T-cell (primary cell): ENCODE measurements around the gene ZNF680. TPM values are rescaled to one million over a fixed set of nuclear protein-coding genes. Genes with fewer than 3 reads are reported as not detected.
"Not testable (repeated sequence)": the region's sequence is repeated elsewhere in the genome, so short reads cannot be mapped to it uniquely, and the experiment has no call there.

ENCODE experiments used
- ATAC-seq, 4 experiments: fragments of 200-7000 bp in 3 of 4; fragments of 150-1000 bp in 1 of 4; cut with Tn5 transposase; replicated peaks in 1 of 4; 1 replicate in 3 of 4; 2 replicates in 1 of 4; pipeline ENCODE4 v1.10.0; 2021; ENCODE audit warnings: moderate library complexity in 3 of 4, mild to moderate bottlenecking in 2 of 4, moderate number of reproducible peaks in 1 of 4
- CTCF ChIA-PET, 2 donors: fragments of 300-600 bp; sonication (Branson Sonifier 250); formaldehyde crosslinking; loops; one replicate each; lab custom pipeline; 2022; ENCODE audit warnings: antibody characterized with exemption in 2 of 2; lab: Charles Lee
- POLR2A ChIA-PET, 2 donors: fragments of 300-600 bp; sonication (Branson Sonifier 250); formaldehyde crosslinking; loops; one replicate each; lab custom pipeline; 2022; ENCODE audit warnings: antibody characterized with exemption in 2 of 2; lab: Charles Lee
- DNase-seq, 35 experiments: peaks; one replicate each; pipeline versions ENCODE4 v3.0.0 to v3.0.0-alpha.2; 2013 to 2023
- H3K27ac ChIP-seq: one replicate; pipeline ENCODE4 v1.5.1; 2013; ENCODE audit warnings: low read length
- H3K27me3 ChIP-seq, 2 experiments: replicated peaks in 1 of 2; 1 replicate in 1 of 2; 2 replicates in 1 of 2; pipeline versions ENCODE4 v1.6.1 to v1.7.0; 2013; ENCODE audit warnings: low read length in 1 of 2, mixed read lengths in 1 of 2; ENCODE audit not compliant: control insufficient read depth in 2 of 2, insufficient read depth in 2 of 2; ENCODE audit errors: extremely low read depth in 1 of 2
- H3K36me3 ChIP-seq, 2 donors: 1 replicate in 1 of 2; 2 replicates in 1 of 2; pipeline versions ENCODE4 v1.6.1 to v1.7.0; 2013; ENCODE audit warnings: low read length in 1 of 2; ENCODE audit not compliant: control insufficient read depth in 2 of 2, insufficient read depth in 1 of 2; ENCODE audit errors: extremely low read depth in 1 of 2
- H3K4me1 ChIP-seq, 2 experiments: 1 replicate in 1 of 2; 2 replicates in 1 of 2; pipeline versions ENCODE4 v1.6.1 to v1.7.0; 2013; ENCODE audit warnings: low read length in 2 of 2, mixed read lengths in 1 of 2; ENCODE audit not compliant: insufficient read depth in 2 of 2, control insufficient read depth in 1 of 2; ENCODE audit errors: extremely low read depth in 1 of 2
- H3K4me3 ChIP-seq, 2 donors: 1 replicate in 1 of 2; 2 replicates in 1 of 2; pipeline versions ENCODE4 v1.5.1 to v1.7.0; 2013; ENCODE audit warnings: mild to moderate bottlenecking in 2 of 2, low read length in 1 of 2, moderate library complexity in 1 of 2; ENCODE audit not compliant: control insufficient read depth in 1 of 2; ENCODE audit errors: extremely low read depth in 1 of 2
- H3K9me3 ChIP-seq: 2 replicates; pipeline ENCODE4 v1.7.0; 2013
- H3K27ac Mint-ChIP-seq, 2 donors: one replicate each; pipeline ENCODE4 v1.8.0; 2020 to 2021; ENCODE audit warnings: mild to moderate bottlenecking in 2 of 2, mixed read lengths in 2 of 2
- H3K27me3 Mint-ChIP-seq, 2 donors: one replicate each; pipeline ENCODE4 v1.8.0; 2021 to 2022; ENCODE audit warnings: mixed read lengths in 2 of 2
- H3K36me3 Mint-ChIP-seq: one replicate; pipeline ENCODE4 v1.8.0; 2021; ENCODE audit warnings: mixed read lengths
- H3K4me1 Mint-ChIP-seq, 3 donors: one replicate each; pipeline ENCODE4 v1.8.0; 2020 to 2022; ENCODE audit warnings: mixed read lengths in 3 of 3, mild to moderate bottlenecking in 1 of 3
- H3K4me3 Mint-ChIP-seq, 3 donors: one replicate each; pipeline ENCODE4 v1.8.0; 2020 to 2022; ENCODE audit warnings: mild to moderate bottlenecking in 3 of 3, mixed read lengths in 3 of 3, moderate library complexity in 3 of 3
- H3K9me3 Mint-ChIP-seq, 3 donors: one replicate each; pipeline ENCODE4 v1.8.0; 2020 to 2022; ENCODE audit warnings: mixed read lengths in 3 of 3
- WGBS: methylation state at CpG from one replicate; pipeline ENCODE4 v1.1.5; 2013; ENCODE audit warnings: missing lambda C conversion rate; ENCODE audit not compliant: insufficient coverage; 5-methylcytosine and 5-hydroxymethylcytosine counted together
- total RNA-seq, 35 experiments: library from RNA in 6 of 35; stranded (reverse) in 6 of 35; fragments of 120-200 nt in 1 of 35; gene quantifications; one replicate each; pipeline versions ENCODE4 v1.2.1 to v1.2.4 and lab custom pipeline; 2013 to 2026

The ZNF680 gene
- total RNA-seq, 5 donors from 2014 or later (not counting 1 experiment from before 2014, with no cell fraction given): 9.7 to 16.0 (median 15.0) TPM

DNA sequence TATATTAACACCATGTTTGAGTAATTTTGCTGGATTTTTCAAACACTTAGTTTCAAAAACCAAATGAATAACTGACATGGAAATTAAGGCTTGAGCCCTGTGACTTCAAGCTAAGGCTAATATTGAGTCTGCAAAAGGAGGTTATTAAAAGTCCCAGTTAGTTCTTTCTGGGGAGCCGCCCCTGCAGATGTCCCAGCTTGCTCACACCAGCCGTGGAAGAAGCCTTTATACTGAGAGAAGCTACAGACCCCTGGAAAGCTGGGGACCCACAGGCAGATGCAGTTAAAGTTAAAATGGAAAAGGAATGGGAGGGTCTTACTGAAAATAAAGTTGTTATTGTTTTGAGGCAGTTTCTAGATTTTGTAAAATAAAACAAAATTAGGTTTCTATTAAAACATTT, 18.5 kb upstream of the ZNF680 start:
- Mint-ChIP-seq H3K4me3 (no peak overlapping the region), H3K27ac (no peak overlapping the region), H3K4me1 (no peaks in the 10 kb centered on the region), H3K27me3 (peaks cover 0 to 5% of the 10 kb centered on the region in 2 donors), H3K36me3 (no peaks in the 10 kb centered on the region), H3K9me3 (no peaks in the 10 kb centered on the region)
- H3K36me3 ChIP-seq: no peaks in the 10 kb centered on the region
- ATAC-seq (no peak), DNase-seq (no peak)
- WGBS: 85% methylated on average over 2 of the region's 2 CpGs
- H3K4me3 ChIP-seq: no peak overlapping the region
- no peak overlapping the region for H3K27ac ChIP-seq
- H3K27me3 ChIP-seq: peaks cover 0 to 2% of the 10 kb centered on the region in 2 experiments
- no peaks in the 10 kb centered on the region for H3K4me1 ChIP-seq
- H3K9me3 ChIP-seq: no peaks in the 10 kb centered on the region
- ChIA-PET CTCF (no interaction called here), POLR2A (interaction anchor here in 1 of 2 donors (0.7 kb wide), 1 partner anchor 1659 kb away, joined by 3 read pairs; no protein-coding TSS in a partner anchor)

DNA sequence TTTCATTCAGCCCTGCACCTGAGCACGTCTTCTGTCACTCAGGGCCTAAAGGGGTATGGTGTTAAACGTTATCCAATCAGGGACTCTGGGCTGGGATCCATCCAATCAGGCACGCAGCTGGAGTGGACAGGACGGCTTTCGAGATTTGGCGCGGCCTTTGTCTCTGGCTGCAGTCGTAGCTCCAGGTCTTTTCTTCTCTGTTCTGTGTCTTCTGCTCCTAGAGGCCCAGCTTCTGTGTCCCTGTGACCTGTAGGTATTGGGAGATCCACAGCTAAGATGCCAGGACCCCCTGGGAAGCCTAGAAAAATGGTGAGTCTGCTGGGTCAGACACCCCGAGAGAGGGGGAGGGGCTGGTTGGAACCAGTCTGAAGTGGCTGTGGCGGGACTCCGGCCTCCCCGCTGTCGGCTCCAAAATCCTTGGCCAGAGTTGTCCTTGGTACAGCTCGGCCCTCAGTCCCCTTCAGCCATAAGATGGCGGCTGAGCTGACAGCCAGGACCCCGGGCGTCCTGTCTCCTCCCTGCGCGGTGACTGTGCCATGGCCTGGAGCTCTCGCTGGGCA, 11.7 kb upstream of the ZNF680 start:
- Histone ChIP-seq H3K27me3 (peaks cover 0 to 24% of the 10 kb centered on the region in 2 experiments), H3K36me3 (no peaks in the 10 kb centered on the region), H3K9me3 (no peaks in the 10 kb centered on the region), H3K4me3 (peak overlapping the region in 1 of 2 donors; percentile 32), H3K4me1 (peaks cover 0 to 6% of the 10 kb centered on the region in 2 experiments), H3K27ac (no peak overlapping the region)
- no peak overlapping the region for H3K27ac Mint-ChIP-seq
- 49% methylated on average over 17 of the region's 20 CpGs for WGBS
- no peaks in the 10 kb centered on the region for H3K9me3 Mint-ChIP-seq
- H3K36me3 Mint-ChIP-seq: no peaks in the 10 kb centered on the region
- ChIA-PET CTCF (interaction anchor here (0.6 to 0.7 kb wide), 2 partner anchors 20 to 228 kb away, joined by 3 to 9 read pairs; no protein-coding TSS in a partner anchor), POLR2A (interaction anchor here in 1 of 2 donors (0.6 kb wide), 1 partner anchor 21 kb away, joined by 15 read pairs; no protein-coding TSS in a partner anchor)
- H3K4me1 Mint-ChIP-seq: peaks cover 6 to 7% (median 7%) of the 10 kb centered on the region in 3 donors
- peaks cover 5 to 22% of the 10 kb centered on the region in 2 donors for H3K27me3 Mint-ChIP-seq
- ATAC-seq (no peak), DNase-seq (no peak)
- H3K4me3 Mint-ChIP-seq: peak overlapping the region in 2 of 3 donors; percentile 39 to 54

DNA sequence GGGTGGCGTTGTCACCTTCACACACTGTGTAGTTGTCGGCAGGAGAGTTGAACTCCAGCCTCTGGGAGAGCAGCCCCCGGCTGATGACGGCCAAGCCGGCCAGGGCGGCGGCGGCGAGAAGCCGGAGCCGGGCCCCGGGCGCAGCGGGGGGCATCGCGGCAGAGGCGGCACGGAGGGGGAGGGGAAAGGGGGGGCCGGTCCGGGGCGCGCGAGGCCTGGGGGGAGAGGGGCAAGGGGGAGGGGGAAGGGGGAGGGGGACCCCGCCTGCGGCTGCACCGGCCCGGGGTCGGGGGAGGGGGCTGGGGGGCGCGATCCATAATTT, 7.4 kb upstream of the ZNF680 start:
- peaks cover 0 to 14% of the 10 kb centered on the region in 2 experiments for H3K4me1 ChIP-seq
- H3K27ac ChIP-seq, ATAC-seq, H3K36me3 Mint-ChIP-seq, H3K9me3 Mint-ChIP-seq, H3K36me3 ChIP-seq, DNase-seq, H3K9me3 ChIP-seq: not testable (repeated sequence)
- Mint-ChIP-seq H3K4me3 (peak overlapping the region; percentile 88 to 97 (median 89)), H3K27me3 (peaks cover 5 to 21% of the 10 kb centered on the region in 2 donors), H3K27ac (peak overlapping the region; percentile 65 to 85), H3K4me1 (peaks cover 11 to 16% (median 12%) of the 10 kb centered on the region in 3 donors)
- no CpG with 5 or more reads among the region's 30 CpGs for WGBS
- POLR2A ChIA-PET: interaction anchor here in 1 of 2 donors (0.6 kb wide), 1 partner anchor 18 kb away, joined by 7 read pairs; no protein-coding TSS in a partner anchor
- peaks cover 0 to 28% of the 10 kb centered on the region in 2 experiments for H3K27me3 ChIP-seq
- CTCF ChIA-PET: interaction anchor here in 1 of 2 donors (0.6 kb wide), 1 partner anchor 17 kb away, joined by 5 read pairs; no protein-coding TSS in a partner anchor
- peak overlapping the region; percentile 59 to 83 for H3K4me3 ChIP-seq

DNA sequence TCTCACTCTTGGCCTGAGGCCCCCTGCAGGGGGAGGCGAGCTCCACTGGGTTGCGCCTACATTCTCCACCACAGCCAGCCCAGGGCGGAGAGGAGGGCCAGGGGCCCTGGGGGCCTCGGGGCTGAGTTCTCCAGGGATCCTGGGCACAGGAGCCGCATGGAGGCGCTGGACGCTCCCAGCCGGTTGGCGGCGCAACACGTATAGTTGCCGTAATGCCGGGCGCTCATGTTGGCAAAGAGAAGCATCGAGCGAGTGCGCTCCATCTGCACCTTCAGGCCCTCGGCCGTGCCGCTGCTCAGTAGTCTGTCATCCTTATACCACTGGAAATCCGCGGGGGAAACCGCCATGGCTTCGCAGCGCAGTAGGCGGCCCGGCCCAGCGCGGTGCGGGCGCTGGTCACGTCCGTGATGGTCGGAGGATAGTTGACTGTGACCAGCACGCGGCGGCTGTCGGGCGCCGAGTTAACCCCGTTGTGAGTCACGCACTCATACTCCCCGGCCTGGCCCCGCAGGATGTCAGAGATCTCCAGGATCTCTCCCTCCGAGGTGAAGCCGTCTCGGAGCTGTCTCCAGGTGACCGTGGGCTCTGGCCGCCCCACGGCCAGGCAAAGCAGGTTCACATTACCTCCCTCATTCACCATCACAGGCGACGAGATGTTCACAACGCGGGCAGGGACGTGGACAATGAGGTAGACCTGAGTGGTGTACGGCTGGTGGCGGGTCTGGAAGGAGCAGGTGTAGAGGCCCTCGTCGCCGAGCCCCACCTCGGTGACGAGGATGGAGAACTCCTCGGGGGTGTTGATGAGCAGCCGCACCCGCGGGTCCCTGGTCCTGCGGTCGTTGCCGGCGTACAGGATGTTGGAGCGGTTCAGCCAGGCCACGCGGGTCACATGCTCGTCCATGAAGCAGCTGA, 6.8 kb upstream of the ZNF680 start:
- peaks cover 0 to 22% of the 10 kb centered on the region in 2 experiments for H3K27me3 ChIP-seq
- 7% methylated on average over 64 of the region's 74 CpGs for WGBS
- not testable (repeated sequence) for H3K27ac ChIP-seq, H3K9me3 ChIP-seq, H3K9me3 Mint-ChIP-seq, H3K36me3 Mint-ChIP-seq, H3K36me3 ChIP-seq
- peak in 34 of 35 experiments; percentile 9 to 56 (median 37) for DNase-seq
- peak overlapping the region; percentile 59 to 83 for H3K4me3 ChIP-seq
- peaks cover 0 to 14% of the 10 kb centered on the region in 2 experiments for H3K4me1 ChIP-seq
- Mint-ChIP-seq H3K4me1 (peaks cover 11 to 18% (median 12%) of the 10 kb centered on the region in 3 donors), H3K4me3 (peak overlapping the region; percentile 88 to 97 (median 89)), H3K27ac (peak overlapping the region; percentile 65 to 85), H3K27me3 (peaks cover 5 to 18% of the 10 kb centered on the region in 2 donors)
- ChIA-PET CTCF (interaction anchor here in 1 of 2 donors (0.6 kb wide), 1 partner anchor 17 kb away, joined by 5 read pairs; no protein-coding TSS in a partner anchor), POLR2A (interaction anchor here in 1 of 2 donors (0.6 kb wide), 1 partner anchor 17 kb away, joined by 7 read pairs; no protein-coding TSS in a partner anchor)
- peak; percentile 66 to 75 (median 70) for ATAC-seq

DNA sequence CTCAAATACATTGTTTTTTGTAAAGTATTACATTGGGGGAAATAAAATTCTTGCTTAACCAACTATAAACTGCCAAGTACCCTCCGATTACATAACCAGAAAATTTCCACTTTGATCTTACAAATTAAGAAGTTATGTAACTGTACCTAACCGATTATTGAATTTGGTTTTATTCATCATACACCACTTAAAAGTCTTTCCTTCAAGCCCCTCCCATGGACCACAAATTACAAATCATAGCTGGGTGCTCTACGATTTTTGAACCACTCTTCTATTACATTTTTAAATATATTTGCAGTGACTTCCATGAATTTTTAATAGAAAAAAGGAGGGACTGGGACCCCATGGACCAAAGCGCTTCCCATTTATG, 630 bp downstream of the ZNF680 start:
- CTCF ChIA-PET: interaction anchor here in 1 of 2 donors (0.9 to 1.3 kb wide), 3 partner anchors 9 to 248 kb away, joined by 3 to 6 read pairs (median 4); partner anchors contain the start of genes ZNF138 and ZNF736
- Mint-ChIP-seq H3K4me1 (peaks cover 37 to 42% (median 37%) of the 10 kb centered on the region in 3 donors), H3K27me3 (no peaks in the 10 kb centered on the region), H3K9me3 (no peaks in the 10 kb centered on the region), H3K4me3 (peak overlapping the region; percentile 99 to 100 (median 100)), H3K27ac (peak overlapping the region; percentile 91 to 97), H3K36me3 (peaks cover 20% of the 10 kb centered on the region)
- WGBS: 9% methylated on average over 1 of the region's 4 CpGs
- Histone ChIP-seq H3K4me1 (peaks cover 2 to 4% of the 10 kb centered on the region in 2 experiments), H3K9me3 (no peaks in the 10 kb centered on the region), H3K27ac (peak overlapping the region; percentile 65), H3K4me3 (peak overlapping the region; percentile 68 to 98), H3K36me3 (peaks cover 0 to under 1% of the 10 kb centered on the region in 2 donors), H3K27me3 (no peaks in the 10 kb centered on the region)
- POLR2A ChIA-PET: interaction anchor here (0.6 to 1.9 kb wide), 5 partner anchors 104 to 343 kb away, joined by 4 to 15 read pairs (median 4); partner anchors contain the start of genes ZNF107 (in 2 of the 2) and ZNF736 (in 2 of the 2)
- ATAC-seq: peak in 2 of 4 experiments; percentile 2 to 19
- peak in 2 of 35 experiments; percentile 2 to 42 for DNase-seq
